Right lung (tissue), 5 donors: ENCODE results near the gene ZNF385C. TPM values are rescaled to one million over a fixed set of nuclear protein-coding genes. Genes with fewer than 3 reads are reported as not detected.

Experiments
- DNase-seq, 2 donors: peaks; one replicate each; pipeline ENCODE4 v3.0.0-alpha.2; 2013
- polyA plus RNA-seq, 5 donors: library from polyadenylated mRNA; unstranded; fragments of 120-200 nt; gene quantifications; one replicate each; pipeline versions ENCODE4 v1.2.1 to v1.2.3, GENCODE V29; 2013; ENCODE audit warnings: inconsistent platforms in 1 of 5, low replicate concordance in 1 of 5; ENCODE audit not compliant: insufficient read length in 5 of 5, insufficient read depth in 1 of 5

Gene ZNF385C
- polyA plus RNA-seq, 5 donors, result 2.6 to 3.9 (median 3.0) TPM

DNA sequence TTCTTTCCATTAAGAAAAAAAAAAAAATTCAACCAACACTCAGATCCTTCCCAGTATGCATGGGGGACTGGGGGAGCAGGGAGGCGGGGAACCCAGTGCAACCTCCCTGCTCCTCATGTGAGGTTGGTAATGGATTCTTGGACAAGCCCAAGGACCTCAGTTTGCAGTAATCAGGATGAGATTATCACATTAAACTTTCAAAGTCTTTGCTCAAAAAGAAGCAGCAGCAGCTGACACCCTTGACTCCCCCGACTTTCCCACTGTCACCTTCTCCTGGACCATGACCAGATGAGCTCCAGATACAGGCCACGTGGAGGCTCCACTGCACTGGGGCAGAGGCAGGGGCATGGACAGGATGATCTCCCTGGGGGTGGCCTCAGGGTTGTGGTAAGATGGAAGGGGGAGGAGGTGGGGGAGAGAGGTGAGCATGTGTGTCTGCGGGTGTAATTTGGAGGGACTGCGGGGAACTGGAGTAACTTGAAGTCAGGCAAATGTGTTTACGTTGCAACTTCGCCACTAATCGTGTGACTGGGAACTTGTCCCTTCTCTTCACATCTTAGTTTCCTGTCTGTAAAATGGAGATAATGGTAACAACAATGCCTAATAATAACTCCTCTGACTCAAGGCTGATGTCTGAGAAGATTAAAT lies 19.8 kb downstream of the ZNF385C start:
- DNase-seq, result no peak

DNA sequence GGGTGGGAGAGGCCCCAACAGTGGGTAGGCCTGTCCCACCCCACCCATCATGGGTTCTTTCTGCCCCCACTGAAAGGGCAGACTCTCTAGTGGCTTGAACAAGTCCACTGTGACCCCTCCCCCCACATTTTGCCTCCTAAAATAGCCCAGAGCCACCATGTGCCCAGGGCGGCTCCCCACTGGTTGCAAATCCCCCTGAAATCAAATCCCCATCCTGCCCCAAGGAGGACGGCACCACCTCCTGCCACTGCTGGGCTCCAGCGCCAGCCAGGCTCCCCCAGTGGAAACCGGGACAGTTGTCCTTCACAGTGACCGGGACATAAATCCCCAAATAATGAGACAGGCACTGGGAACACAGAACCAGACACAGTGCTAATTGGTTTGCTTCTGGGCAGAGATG lies 20.5 kb downstream of the ZNF385C start:
- DNase-seq, result no peak

DNA sequence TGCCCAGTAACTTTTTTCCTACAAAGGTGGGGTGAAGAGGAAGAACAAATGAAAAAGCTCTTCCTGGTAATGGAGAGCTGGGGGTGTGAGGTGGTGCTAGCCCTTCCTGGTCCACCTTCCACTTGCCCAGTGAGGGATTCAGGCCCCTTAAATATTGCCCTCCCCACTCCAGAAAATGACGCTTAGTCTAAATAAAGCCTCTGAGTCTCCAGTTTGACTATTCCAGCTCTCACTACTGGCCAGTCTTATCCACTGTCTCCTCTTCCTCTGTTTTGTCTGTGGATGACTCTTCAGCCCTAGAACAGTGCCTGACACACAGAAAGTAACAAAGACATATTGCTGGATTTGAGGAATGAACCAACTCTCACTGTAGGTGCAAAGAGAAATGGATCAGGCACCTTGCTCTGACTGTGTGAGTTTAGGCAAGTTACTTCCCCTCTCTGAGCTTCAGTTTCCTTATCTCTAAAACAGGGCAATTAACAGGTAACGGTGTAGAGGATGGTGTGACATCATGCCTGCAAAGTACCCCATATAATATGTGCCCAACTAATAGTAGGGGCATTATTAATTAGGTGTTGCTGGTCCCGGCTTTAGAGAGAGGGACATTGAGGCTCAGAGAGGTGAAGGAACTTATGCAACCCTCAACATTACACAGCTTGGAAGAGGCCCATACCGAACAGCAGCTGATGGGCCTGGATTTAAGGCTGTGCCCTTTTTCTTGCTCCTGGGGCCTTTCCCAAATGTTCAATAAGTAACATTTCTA lies 21.3 kb downstream of the ZNF385C start:
- DNase-seq, result no peak

DNA sequence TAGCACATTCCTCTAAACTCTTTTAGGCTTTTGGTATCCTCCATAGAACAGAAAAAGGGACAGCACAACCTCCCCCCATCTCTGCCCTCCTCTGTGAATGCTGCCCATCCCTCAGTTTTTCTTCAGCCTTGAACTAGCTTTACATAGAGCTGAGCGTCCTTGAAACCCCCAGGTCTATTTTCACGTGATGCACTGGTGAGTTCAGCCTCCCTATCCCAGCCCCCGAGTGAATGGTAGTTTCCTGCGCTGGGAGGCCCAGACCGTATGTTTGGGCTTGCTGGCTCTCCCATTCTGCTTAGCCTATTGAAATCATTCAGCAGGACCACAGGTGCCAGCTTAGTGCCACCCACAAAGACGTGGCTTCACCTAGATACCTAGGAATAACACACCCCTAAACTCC lies 22.5 kb downstream of the ZNF385C start:
- no peak for DNase-seq

DNA sequence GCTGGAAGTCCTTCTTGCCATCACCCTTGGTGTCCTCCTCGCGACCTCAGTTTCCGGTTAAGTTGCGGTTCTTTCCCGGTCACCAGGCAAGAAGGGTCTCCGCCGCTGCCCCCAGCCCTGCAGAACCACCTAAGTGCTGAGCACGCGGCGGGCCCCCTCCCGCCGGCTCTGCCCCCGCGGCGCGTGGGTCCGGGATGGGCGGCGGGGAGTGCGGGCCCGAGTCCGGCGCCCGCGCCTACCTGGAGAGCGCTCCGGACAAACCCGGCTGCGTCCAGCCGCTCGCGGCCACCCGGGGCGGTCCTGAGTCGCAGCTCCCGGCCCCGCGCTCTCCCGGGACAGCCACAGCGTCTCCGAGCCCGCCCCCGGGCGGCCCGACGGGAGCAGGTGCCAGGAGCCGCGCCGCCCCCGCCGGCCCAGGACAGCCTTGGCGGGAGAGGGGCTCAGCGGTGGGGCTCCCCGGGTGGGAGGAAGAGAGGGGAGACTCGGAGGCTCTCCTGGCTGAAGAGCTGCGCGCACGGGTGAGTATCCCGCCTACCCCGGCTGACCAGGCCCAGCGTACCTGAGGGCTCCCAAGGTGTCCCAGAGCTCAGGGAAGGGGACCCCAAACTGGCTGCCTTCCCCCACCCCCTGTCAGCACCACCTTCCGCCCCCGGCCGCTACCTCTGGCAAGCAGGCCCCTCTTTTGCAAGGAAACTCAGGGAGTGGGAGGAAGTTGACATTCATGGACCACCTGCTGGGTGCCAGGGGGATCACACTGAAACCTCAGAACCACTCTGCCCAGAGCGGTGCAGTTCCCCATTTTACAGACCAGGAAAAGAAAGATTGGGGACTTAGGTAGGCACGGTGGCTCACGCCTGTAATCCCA lies 25.7 kb downstream of the ZNF385C start:
- no peak for DNase-seq

DNA sequence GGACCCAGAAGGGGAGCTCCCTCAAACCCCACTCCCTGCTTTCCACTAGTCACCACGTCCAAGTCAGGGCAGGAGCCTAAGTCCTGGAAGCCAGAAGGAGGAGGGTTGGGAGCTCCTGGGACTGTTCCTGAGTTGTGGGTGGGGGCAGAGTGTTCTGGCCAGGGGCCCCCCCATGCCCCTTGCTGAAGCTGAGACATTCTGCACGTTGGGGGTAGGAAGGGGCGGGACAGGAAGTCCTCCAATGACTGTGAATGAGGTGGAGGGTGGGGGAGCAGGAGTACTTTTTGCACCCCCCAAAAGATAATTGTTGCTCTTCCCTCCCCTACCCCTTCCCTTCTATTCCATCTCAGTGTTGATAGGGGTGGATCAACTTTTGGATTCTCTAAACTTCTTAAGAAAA lies 26.5 kb downstream of the ZNF385C start:
- DNase-seq, result no peak

DNA sequence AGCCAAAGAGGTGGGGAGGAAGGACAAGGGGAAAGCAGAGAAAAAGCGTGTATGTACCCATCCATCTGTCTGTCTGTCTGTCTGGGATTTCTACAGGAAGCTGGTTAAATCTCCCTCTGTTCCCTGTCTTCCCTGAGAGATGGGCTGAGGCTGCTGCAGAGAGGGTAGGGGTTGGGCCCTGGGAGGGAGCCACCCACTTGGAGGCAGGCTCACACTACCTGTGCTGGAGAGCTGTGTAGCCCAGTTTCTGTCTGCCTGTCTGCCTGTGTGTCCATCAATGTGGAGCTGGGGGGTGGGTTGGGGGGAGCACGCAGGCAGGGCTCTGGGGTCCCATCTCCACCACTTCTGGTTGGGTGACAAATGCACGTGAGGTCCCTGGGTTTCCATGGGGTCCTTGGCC lies 29.3 kb downstream of the ZNF385C start:
- DNase-seq, result no peak

DNA sequence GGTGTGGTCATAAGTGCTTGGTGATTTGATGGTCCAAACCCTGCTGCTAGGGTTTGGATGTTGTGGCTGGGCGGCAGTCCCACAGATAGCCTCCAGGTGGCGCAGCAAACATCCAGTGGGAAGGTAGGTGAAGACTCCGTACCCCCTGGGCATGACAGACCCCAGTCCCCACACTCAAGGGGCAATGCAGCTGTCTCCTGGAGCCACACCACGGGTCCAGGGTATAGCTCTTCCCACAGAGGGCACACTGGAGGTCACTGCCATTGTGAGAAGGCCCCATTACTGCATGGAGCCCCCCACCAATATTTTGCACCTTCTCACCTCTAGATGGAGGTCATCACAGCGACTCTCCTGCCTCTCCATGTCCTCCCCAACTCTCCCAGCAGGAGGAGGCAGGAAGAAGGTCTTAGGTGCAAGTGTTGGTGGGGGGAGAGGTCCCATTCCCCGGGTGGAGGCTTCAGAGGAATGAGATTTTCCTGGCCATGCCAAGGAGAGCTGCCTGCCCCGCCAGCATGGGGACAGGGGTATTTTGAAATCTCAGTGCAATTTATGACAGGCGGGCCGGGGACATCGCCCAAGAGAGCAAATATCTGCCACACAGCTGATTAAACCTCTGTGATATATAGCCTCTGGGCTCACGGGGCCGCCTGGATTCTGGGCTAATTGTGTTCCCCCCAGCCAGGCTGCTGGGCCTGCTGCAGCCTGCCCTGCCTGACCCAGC lies 30.7 kb downstream of the ZNF385C start:
- DNase-seq, result no peak

DNA sequence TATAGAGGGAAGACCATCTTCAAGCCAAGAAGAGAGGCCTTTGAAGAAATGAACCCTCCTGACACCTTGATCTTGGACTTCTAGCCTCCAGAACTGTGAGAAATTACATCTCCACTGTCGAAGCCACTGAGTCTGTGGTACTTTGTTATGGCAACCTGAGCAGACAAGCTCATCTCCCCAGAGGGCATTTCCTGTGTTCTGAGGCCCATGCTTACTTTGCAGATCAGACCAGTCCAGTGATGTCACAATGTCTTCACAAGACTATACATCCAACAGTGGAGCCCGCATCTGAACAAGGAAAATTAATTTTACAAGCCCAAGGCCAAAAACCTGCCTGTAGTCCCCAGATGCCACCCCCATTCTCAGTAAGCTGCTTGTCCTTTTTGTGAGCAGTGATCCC lies 33.1 kb downstream of the ZNF385C start:
- DNase-seq, result no peak

DNA sequence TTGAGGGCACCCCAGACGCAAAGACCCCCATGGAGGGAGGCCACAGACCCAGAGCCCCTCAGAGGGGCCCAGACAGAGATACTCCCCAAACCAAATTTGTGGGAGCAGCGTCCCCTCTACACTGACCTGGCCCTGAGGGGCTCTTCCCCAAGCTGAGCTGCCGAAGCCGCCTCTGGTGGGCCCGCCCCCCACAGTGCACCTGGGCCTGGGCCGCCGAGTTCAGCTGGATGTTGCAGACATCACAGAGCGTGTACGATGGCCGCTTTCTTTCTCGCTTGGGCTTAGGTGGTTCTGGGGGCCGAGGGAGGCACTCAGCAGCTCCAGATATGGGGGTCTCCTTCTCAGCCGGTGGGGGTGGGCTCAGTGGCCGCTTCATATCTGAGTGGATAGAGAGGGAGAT lies 35.6 kb downstream of the ZNF385C start:
- no peak for DNase-seq

DNA sequence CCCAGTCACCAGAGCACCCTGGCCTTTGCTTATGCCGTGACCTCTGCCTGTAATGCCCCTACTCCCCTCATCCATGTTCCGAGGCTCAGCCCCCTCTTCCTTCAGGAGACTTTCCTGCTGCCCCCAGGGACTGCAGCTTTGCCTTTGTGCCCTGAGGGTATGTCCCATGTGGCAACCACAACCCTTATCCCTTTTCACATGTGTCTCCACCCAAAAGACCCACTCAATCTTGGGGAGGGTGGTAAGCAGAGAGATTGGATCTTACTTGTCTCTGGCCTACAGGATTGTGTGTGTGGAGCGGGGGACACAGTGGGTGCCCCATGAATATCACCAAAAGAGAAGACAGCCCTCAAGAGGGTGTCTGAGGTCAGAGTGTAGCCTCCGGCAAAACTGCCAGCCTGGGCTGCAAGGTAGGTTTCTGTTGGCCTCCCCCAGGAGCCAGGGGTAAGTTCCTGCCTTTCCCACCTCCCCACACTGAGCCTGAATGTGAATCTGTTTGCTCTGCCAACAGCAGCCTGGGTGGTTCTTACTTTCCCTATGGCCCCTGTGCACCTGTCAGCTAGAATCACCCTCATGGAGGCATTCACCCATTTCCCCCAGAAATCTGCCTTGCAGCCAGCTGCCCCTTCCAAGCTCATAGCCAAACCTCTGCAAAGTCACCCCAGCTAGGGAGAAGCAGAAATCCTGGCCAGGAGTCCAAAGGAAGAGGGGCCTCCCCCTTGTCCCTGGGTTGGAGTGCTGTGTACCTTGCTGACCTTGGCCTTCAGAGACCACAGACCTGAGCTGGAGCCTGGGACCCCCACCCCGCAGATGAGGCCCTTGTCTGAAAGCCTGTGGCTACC lies 36.4 kb downstream of the ZNF385C start:
- DNase-seq, result no peak

DNA sequence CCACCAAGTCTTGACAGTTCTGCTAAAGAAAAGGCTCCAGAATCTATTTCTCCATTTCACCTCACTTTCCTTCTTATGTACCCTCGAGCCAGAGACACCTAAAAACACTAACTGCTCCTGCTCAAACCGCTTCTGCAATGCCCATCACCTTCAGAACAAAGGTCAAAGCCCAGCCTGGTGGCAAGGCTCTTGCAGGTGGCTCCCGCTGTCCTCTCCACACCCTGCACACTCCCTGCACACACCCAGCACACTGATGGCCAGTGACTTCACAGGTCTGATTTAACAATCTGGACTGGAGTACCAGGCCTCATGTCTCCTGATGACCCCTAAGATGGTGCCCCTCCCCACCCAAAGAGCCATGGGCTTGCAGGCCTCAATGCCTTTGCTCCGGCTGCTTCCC lies 38.0 kb downstream of the ZNF385C start:
- no peak for DNase-seq

DNA sequence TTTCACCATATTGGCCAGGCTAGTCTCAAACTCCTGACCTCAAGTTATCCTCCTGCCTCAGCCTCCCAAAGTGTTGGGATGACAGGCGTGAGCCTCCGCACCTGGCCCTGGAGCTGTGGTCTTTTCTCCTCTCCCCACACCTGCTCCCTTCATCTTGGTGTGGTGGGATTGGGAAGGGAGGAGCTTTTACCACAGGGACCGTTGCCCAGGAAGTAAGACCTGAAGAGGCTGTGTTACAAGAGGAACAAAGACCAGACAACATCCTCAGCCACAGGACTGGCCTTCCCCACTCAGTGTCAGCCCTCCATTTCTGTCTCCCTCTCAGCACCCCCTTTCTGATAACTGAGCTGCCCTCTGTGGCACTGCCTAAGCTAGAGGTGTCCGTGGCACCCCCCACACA lies 38.5 kb downstream of the ZNF385C start:
- no peak for DNase-seq

DNA sequence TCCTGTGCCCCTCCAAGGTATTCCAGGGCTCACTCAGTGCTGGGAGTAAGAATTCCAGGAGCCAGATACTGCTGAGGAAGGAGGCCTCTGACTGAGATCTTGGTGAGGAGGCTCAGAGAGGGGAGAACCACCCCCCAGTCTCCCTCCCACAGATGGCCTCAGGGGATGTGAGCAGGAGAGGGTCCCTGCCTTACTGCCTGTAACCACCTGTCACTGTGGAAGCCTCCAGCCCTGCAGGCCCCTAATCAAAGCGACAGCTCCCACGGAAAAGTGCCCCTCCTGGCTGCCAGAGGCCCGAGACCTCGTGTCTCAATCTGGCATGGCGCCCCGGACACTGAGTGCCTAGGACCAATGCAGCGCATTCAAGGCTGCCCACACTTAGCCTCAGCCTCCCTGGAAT lies 40.2 kb downstream of the ZNF385C start:
- no peak for DNase-seq

DNA sequence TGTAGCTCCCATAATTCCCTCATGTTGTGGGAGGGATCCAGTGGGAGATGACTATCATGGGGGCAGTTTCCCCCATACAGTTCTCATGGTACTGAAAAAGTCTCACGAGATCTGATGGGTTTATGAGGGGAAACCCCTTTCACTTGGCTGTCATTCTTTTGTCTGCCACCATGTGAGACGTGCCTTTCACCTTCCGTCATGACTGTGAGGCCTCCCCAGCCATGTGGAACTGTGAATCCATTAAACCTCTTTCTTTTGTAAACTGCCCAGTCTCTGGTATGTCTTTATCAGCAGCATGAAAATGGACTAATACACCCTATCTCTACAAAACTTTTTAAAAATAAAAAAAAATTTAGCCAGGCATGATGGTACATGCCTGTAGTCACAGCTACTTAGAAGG lies 41.6 kb downstream of the ZNF385C start:
- DNase-seq, result no peak

DNA sequence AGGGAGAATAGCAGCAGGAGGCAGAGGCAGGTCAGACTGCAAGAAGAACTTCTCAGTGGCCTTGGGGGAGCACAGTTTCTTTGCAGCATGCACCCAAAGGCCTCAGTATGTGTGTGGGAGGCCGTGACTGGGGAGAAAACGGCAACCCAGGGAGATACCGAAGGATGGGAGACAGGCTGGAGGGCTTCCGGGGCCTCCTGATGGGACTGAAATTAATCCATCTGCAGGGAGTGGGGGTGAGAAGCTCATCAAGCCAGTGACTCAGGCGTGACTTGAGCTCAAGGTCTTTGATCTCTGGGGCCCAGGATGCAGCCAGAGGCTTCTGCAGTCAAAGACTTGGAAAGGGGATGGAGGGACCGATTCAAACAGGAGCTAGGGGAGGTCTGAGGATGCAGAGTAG lies 42.8 kb downstream of the ZNF385C start:
- no peak for DNase-seq

DNA sequence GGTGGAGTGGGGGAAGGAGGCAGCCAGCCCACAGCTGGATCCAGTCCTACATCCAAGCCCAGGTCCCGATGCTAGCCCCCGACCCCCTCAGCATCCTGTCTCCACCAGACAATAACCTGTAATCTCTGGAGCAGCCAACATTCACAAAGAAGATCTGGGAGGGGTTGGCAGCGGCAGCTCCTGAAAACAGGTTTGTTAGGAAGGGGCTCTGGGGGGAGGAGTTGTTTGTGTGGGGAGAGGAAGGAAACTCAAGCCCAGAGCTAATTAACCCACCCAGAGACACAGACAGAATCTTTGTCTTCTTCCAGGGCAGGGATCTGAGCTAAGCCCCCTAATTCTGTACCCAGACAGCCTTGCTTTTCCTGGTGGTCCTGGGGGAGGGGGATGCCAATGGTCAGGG lies 43.2 kb downstream of the ZNF385C start:
- no peak for DNase-seq

DNA sequence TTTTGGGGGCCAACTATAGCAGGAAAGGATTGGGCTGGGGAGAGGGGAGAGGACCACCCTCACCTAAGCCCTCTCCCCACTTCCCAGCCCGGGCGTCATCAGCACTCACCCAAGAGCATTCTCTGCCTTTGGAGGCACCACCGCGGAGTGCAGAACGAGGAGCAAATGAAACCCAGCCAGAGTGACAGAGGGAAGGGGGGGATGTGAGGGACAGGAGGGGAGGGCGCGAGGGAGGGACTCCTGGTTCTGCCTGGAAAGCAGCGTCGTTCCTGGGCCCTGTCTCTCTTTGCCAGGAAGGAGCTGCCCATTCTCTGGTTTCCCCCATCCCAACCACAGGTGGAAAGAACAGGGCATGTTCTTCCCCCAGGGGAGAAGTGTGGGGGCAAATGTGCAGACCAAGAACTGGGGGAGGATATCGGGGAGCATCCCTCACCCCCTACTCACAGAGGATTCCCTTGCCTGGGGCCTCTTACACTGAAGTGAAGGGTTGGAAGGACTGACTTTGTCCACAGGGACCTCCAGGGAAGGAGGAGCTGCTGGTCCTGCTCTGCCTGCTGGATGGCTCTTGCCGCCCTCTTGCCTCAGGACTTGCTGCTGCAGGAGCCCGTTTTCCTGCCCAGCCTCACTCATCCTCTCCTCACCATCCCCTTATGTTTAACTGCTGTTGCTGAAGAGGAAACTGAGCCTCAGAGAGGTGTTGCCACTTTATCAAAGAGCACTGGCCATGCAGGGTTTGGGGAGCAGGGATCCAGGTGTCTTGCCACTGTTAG lies 44.4 kb downstream of the ZNF385C start:
- DNase-seq, result no peak

DNA sequence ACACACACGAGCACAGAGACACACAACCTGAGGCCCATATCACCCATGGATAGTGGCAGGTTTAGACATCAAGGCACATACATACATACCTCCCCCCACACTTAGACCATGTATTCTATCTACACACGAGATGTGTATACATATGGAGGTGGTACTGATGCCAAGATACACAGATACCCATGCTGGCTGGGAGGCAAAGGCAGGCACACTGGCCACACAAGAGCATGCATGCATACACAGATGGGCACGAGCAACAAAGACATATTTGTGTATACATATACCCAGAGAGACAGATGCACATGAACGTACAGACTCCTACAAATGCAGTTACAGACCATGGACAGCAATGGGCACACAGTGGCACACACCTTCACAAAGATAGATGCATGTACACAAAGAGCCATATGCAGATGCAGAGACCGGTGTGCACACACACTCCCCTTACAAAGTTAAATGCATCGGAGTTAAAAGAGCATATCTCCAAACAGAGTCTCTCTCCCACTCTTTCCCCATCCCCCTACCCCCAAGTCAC lies 45.9 kb downstream of the ZNF385C start:
- DNase-seq, result no peak

DNA sequence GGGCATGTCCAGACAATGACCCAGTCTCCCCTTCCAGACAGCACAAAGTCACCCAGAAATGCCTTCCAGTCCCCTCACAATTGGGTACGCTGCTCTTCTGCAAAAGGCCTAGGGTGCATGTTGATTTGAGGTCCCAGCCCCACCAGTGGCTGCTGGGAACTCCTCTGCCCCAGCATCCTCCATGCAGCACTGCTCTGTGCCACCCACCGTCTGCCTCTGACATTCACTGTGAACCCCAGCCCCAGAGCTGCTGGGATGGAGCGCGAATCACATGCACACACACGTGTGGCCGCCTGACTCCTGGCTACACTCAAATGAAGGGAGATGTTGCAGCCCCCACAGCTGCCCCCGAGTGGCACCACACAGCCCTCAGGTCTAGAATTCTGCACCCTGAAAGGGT lies 46.6 kb downstream of the ZNF385C start:
- no peak for DNase-seq
